ENCODE measurements around the gene NANOS3.

DNA sequence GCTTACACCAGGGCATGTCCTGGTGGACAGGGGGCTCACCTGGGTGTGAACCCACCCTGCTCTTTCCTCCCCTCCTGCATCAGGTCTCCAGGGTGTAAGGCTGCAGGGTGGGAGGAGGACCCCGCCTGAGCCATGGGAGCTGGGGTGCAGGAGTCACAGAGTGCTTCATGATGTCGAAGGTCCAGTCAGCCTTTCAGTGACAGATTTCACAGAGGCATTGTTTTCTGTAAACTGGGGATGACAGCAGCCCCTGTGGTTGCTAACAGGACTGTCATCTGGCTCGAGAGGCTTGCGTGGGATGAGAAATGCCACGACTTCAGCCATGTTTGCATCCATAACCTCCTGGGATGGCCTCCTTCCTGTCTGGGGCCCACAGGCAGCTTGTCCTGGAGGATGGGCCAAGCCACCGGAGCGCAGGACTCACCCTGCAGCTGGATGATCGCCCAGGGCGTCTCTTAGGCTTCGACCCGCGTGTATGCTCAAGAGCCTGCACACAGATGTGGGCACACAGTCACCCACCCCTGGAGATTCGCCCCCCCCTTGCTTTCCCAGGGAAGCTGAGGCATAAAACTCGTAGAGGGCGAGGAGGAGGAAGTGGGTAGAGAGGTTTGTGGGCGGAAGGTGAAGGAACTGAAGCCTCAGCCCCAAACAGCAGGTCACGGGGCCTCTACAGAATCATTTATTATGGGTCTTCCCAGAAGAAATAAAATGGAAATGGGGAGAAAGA lies 4.9 kb downstream of the NANOS3 start:
- TF ChIP-seq ZBTB17 (CRISPR knock-in tag; IDR thresholded peaks at IDR 0.05) = no peak
- TF ChIP-seq, protein P1, sequence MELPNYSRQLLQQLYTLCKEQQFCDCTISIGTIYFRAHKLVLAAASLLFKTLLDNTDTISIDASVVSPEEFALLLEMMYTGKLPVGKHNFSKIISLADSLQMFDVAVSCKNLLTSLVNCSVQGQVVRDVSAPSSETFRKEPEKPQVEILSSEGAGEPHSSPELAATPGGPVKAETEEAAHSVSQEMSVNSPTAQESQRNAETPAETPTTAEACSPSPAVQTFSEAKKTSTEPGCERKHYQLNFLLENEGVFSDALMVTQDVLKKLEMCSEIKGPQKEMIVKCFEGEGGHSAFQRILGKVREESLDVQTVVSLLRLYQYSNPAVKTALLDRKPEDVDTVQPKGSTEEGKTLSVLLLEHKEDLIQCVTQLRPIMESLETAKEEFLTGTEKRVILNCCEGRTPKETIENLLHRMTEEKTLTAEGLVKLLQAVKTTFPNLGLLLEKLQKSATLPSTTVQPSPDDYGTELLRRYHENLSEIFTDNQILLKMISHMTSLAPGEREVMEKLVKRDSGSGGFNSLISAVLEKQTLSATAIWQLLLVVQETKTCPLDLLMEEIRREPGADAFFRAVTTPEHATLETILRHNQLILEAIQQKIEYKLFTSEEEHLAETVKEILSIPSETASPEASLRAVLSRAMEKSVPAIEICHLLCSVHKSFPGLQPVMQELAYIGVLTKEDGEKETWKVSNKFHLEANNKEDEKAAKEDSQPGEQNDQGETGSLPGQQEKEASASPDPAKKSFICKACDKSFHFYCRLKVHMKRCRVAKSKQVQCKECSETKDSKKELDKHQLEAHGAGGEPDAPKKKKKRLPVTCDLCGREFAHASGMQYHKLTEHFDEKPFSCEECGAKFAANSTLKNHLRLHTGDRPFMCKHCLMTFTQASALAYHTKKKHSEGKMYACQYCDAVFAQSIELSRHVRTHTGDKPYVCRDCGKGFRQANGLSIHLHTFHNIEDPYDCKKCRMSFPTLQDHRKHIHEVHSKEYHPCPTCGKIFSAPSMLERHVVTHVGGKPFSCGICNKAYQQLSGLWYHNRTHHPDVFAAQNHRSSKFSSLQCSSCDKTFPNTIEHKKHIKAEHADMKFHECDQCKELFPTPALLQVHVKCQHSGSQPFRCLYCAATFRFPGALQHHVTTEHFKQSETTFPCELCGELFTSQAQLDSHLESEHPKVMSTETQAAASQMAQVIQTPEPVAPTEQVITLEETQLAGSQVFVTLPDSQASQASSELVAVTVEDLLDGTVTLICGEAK (IDR thresholded peaks at IDR 0.05) = no peak
- TF ChIP-seq, protein P1 (CRISPR knock-in tag; IDR thresholded peaks at IDR 0.05) = no peak
- TF ChIP-seq HDAC1 (IDR thresholded peaks at IDR 0.05) = no peak
- TF ChIP-seq NFYB (IDR thresholded peaks at IDR 0.05; ENCODE audit: extremely low read depth, insufficient read length) = no peak
- TF ChIP-seq, protein P2, sequence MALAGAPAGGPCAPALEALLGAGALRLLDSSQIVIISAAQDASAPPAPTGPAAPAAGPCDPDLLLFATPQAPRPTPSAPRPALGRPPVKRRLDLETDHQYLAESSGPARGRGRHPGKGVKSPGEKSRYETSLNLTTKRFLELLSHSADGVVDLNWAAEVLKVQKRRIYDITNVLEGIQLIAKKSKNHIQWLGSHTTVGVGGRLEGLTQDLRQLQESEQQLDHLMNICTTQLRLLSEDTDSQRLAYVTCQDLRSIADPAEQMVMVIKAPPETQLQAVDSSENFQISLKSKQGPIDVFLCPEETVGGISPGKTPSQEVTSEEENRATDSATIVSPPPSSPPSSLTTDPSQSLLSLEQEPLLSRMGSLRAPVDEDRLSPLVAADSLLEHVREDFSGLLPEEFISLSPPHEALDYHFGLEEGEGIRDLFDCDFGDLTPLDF (CRISPR knock-in tag; IDR thresholded peaks at IDR 0.05) = no peak
- no peak for TF ChIP-seq CBX5 (IDR thresholded peaks at IDR 0.05; ENCODE audit: borderline replicate concordance, low read depth)
- TF ChIP-seq ELF4 (CRISPR knock-in tag; IDR thresholded peaks at IDR 0.05) = no peak
- no peak for TF ChIP-seq MAFK (IDR thresholded peaks at IDR 0.05; ENCODE audit: low read length)
- TF ChIP-seq NCOA1 (IDR thresholded peaks at IDR 0.05; ENCODE audit: low read depth) = no peak
- TF ChIP-seq GABPB2 (CRISPR knock-in tag; conservative IDR thresholded peaks at IDR 0.05) = no peak
- no peak for TF ChIP-seq BRCA1 (IDR thresholded peaks at IDR 0.05)
- TF ChIP-seq BRCA1 (CRISPR knock-in tag; IDR thresholded peaks at IDR 0.05) = no peak
- TF ChIP-seq TAF1 (IDR thresholded peaks at IDR 0.05; ENCODE audit: control insufficient read depth, extremely low read depth, insufficient read depth, low read length, severe bottlenecking) = no peak
- TF ChIP-seq POLR2A (conservative IDR thresholded peaks at IDR 0.05) = no peak
- TF ChIP-seq FOXA1 (IDR thresholded peaks at IDR 0.05; ENCODE audit: borderline replicate concordance) = no peak
